H9 (cell line): ENCODE results near the gene CEP170B. TPM values are rescaled to one million over a fixed set of nuclear protein-coding genes. Genes with fewer than 3 reads are reported as not detected.

Experiments used
- DNase-seq: peaks from one replicate; pipeline ENCODE4 v3.0.0-alpha.2; 2017
- H2AFZ ChIP-seq: one replicate; pipeline ENCODE4 v1.6.1; 2013; ENCODE audit warnings: mild to moderate bottlenecking, low read length, control low read depth, moderate library complexity
- H2AK5ac ChIP-seq: 2 replicates; pipeline ENCODE4 v1.6.1; 2013; ENCODE audit warnings: low read length, control low read depth, mixed read lengths; ENCODE audit not compliant: insufficient read length
- H2BK120ac ChIP-seq: one replicate; pipeline ENCODE4 v1.6.1; 2013; ENCODE audit warnings: low read depth, mild to moderate bottlenecking, low read length, control low read depth, inconsistent platforms; ENCODE audit not compliant: poor library complexity, severe bottlenecking
- H2BK12ac ChIP-seq: 2 replicates; pipeline ENCODE4 v1.6.1; 2013; ENCODE audit warnings: low read length, control low read depth, mixed read lengths, low read depth; ENCODE audit not compliant: insufficient read length
- H2BK15ac ChIP-seq: 2 replicates; pipeline ENCODE4 v1.6.1; 2013; ENCODE audit warnings: low read depth, low read length, control low read depth
- H2BK20ac ChIP-seq: one replicate; pipeline ENCODE4 v1.6.1; 2013; ENCODE audit warnings: low read depth, mild to moderate bottlenecking, low read length, control low read depth, inconsistent platforms; ENCODE audit not compliant: poor library complexity, severe bottlenecking
- H2BK5ac ChIP-seq: 2 replicates; pipeline ENCODE4 v1.6.1; 2013; ENCODE audit warnings: low read length, control low read depth, mixed read lengths; ENCODE audit not compliant: insufficient read length
- H3K14ac ChIP-seq: 2 replicates; pipeline ENCODE4 v1.6.1; 2013; ENCODE audit warnings: low read length, control low read depth; ENCODE audit not compliant: insufficient read depth
- H3K18ac ChIP-seq: 2 replicates; pipeline ENCODE4 v1.6.1; 2013; ENCODE audit warnings: low read depth, mild to moderate bottlenecking, mixed read lengths, low read length, control low read depth; ENCODE audit not compliant: insufficient read length
- H3K23ac ChIP-seq: 2 replicates; pipeline ENCODE4 v1.6.1; 2013; ENCODE audit warnings: low read length, control low read depth, mixed read lengths, low read depth; ENCODE audit not compliant: insufficient read length
- H3K23me2 ChIP-seq: 2 replicates; pipeline ENCODE4 v1.6.1; 2013; ENCODE audit warnings: low read depth, mild to moderate bottlenecking, mixed read lengths, low read length, control low read depth; ENCODE audit not compliant: insufficient read length, poor library complexity, severe bottlenecking
- H3K27ac ChIP-seq: 2 replicates; pipeline ENCODE4 v1.5.1; 2013; ENCODE audit warnings: low read length, control low read depth, mixed read lengths, low read depth; ENCODE audit not compliant: insufficient read length
- H3K27me3 ChIP-seq: 2 replicates; pipeline ENCODE4 v1.6.1; 2013; ENCODE audit warnings: low read length, control low read depth, inconsistent platforms; ENCODE audit not compliant: insufficient read depth
- H3K4ac ChIP-seq: 2 replicates; pipeline ENCODE4 v1.6.1; 2013; ENCODE audit warnings: low read depth, mild to moderate bottlenecking, control low read depth, inconsistent platforms, low read length, moderate library complexity
- H3K4me1 ChIP-seq: 2 replicates; pipeline ENCODE4 v1.6.1; 2013; ENCODE audit warnings: low read length, control low read depth, inconsistent platforms; ENCODE audit not compliant: insufficient read depth
- H3K4me2 ChIP-seq: 2 replicates; pipeline ENCODE4 v1.6.1; 2013; ENCODE audit warnings: low read length, control low read depth, mixed read lengths; ENCODE audit not compliant: insufficient read length, insufficient read depth
- H3K56ac ChIP-seq: 2 replicates; pipeline ENCODE4 v1.6.1; 2013; ENCODE audit warnings: low read depth, mild to moderate bottlenecking, mixed read lengths, low read length, control low read depth; ENCODE audit not compliant: insufficient read length
- H3K79me1 ChIP-seq: 2 replicates; pipeline ENCODE4 v1.6.1; 2013; ENCODE audit warnings: low read depth, mild to moderate bottlenecking, moderate library complexity, low read length, control low read depth, inconsistent platforms; ENCODE audit not compliant: insufficient read depth, poor library complexity, severe bottlenecking
- H3K79me2 ChIP-seq: 2 replicates; pipeline ENCODE4 v1.6.1; 2013; ENCODE audit warnings: low read length, control low read depth, inconsistent platforms; ENCODE audit not compliant: insufficient read depth
- H3K9ac ChIP-seq: 2 replicates; pipeline ENCODE4 v1.6.1; 2013; ENCODE audit warnings: low read length, control low read depth, mixed read lengths; ENCODE audit not compliant: insufficient read length; ENCODE audit errors: extremely low read depth
- H3K9me3 ChIP-seq: one replicate; pipeline ENCODE4 v1.6.1; 2013; ENCODE audit warnings: low read depth, low read length, inconsistent platforms; ENCODE audit not compliant: control insufficient read depth
- H3T11ph ChIP-seq: one replicate; pipeline ENCODE4 v1.6.1; 2013; ENCODE audit warnings: mild to moderate bottlenecking, low read length, control low read depth, inconsistent platforms
- H4K20me1 ChIP-seq: one replicate; pipeline ENCODE4 v1.6.1; 2013; ENCODE audit not compliant: control insufficient read depth, insufficient read length, insufficient read depth
- H4K5ac ChIP-seq: 2 replicates; pipeline ENCODE4 v1.6.1; 2013; ENCODE audit warnings: low read depth, mild to moderate bottlenecking, mixed read lengths, low read length, control low read depth; ENCODE audit not compliant: insufficient read length
- H4K8ac ChIP-seq: replicated peaks from 2 replicates; pipeline ENCODE4 v1.6.1; 2013; ENCODE audit warnings: low read length, control low read depth, mixed read lengths, low read depth; ENCODE audit not compliant: insufficient read length
- H4K91ac ChIP-seq: 2 replicates; pipeline ENCODE4 v1.6.1; 2013; ENCODE audit warnings: low read depth, mild to moderate bottlenecking, moderate library complexity, mixed read lengths, low read length, control low read depth; ENCODE audit not compliant: insufficient read length
- H3K27ac Mint-ChIP-seq, 3 experiments: 2 replicates in 2 of 3; 3 replicates in 1 of 3; pipeline ENCODE4 v1.8.0; 2020 to 2021; ENCODE audit warnings: mixed read lengths in 3 of 3, mild to moderate bottlenecking in 1 of 3, moderate library complexity in 1 of 3
- H3K27me3 Mint-ChIP-seq: 2 replicates; pipeline ENCODE4 v1.8.0; 2021; ENCODE audit warnings: low read depth, mild to moderate bottlenecking, moderate library complexity, mixed read lengths
- H3K36me3 Mint-ChIP-seq, 3 experiments: 2 replicates in 2 of 3; 3 replicates in 1 of 3; pipeline ENCODE4 v1.8.0; 2020 to 2021; ENCODE audit warnings: low read depth in 3 of 3, mixed read lengths in 3 of 3; ENCODE audit not compliant: insufficient read depth in 1 of 3
- H3K4me1 Mint-ChIP-seq, 2 experiments: 2 replicates each; pipeline ENCODE4 v1.8.0; 2020; ENCODE audit warnings: mixed read lengths in 2 of 2
- H3K4me3 Mint-ChIP-seq, 2 experiments: 2 replicates in 1 of 2; 3 replicates in 1 of 2; pipeline ENCODE4 v1.8.0; 2020 to 2021; ENCODE audit warnings: mild to moderate bottlenecking in 2 of 2, mixed read lengths in 2 of 2, moderate library complexity in 1 of 2
- H3K9me3 Mint-ChIP-seq, 2 experiments: 2 replicates in 1 of 2; 3 replicates in 1 of 2; pipeline ENCODE4 v1.8.0; 2020; ENCODE audit warnings: mild to moderate bottlenecking in 2 of 2, mixed read lengths in 2 of 2, moderate library complexity in 1 of 2
- WGBS: extraction: QIAGEN DNeasy Blood & Tissue Kit; methylation state at CpG from one replicate; pipeline ENCODE4 v1.1.7; 2013; ENCODE audit warnings: missing lambda C conversion rate, low lambda C conversion rate, mixed read lengths; ENCODE audit not compliant: insufficient read length; ENCODE audit errors: extremely low coverage; 5-methylcytosine and 5-hydroxymethylcytosine counted together
- total RNA-seq: library from RNA; stranded (reverse); gene quantifications from 2 replicates; pipeline ENCODE4 v1.2.1, GENCODE V29; 2021
- TF ChIP-seq, protein P1 (sequence below): fragments of 200-600 bp; sonication (generic); conservative IDR thresholded peaks from 3 replicates; pipeline ENCODE4 v1.8.0; 2021; ENCODE audit warnings: antibody characterized with exemption, mild to moderate bottlenecking

CEP170B gene
- total RNA-seq, 1 experiment from 2014 or later, result 28.8 TPM

- WGBS, result no CpG with 5 or more reads among the region's 9 CpGs
- TF ChIP-seq, protein P1, sequence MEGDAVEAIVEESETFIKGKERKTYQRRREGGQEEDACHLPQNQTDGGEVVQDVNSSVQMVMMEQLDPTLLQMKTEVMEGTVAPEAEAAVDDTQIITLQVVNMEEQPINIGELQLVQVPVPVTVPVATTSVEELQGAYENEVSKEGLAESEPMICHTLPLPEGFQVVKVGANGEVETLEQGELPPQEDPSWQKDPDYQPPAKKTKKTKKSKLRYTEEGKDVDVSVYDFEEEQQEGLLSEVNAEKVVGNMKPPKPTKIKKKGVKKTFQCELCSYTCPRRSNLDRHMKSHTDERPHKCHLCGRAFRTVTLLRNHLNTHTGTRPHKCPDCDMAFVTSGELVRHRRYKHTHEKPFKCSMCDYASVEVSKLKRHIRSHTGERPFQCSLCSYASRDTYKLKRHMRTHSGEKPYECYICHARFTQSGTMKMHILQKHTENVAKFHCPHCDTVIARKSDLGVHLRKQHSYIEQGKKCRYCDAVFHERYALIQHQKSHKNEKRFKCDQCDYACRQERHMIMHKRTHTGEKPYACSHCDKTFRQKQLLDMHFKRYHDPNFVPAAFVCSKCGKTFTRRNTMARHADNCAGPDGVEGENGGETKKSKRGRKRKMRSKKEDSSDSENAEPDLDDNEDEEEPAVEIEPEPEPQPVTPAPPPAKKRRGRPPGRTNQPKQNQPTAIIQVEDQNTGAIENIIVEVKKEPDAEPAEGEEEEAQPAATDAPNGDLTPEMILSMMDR, result no peak
- H3K14ac ChIP-seq, result no peak overlapping the region
Observed at GRCh38 chr14:104818714-104819161, 46.3 kb upstream of the CEP170B start.

More at GRCh38 chr14:104818714-104819161, 46.3 kb upstream of the CEP170B start:
- Histone ChIP-seq H3K56ac (no peak overlapping the region), H3K79me1 (no peaks in the 10 kb centered on the region), H3K23ac (no peak overlapping the region), H3K4me2 (no peak overlapping the region), H3K27ac (no peak overlapping the region), H3K9ac (no peak overlapping the region), H2BK12ac (no peak overlapping the region), H3T11ph (no peak overlapping the region), H2AFZ (no peak overlapping the region), H2BK5ac (no peak overlapping the region), H4K91ac (no peak overlapping the region), H2BK20ac (no peak overlapping the region), H2AK5ac (no peak overlapping the region), H2BK120ac (no peak overlapping the region), H3K9me3 (no peaks in the 10 kb centered on the region), H4K8ac (no peak overlapping the region), H4K5ac (no peak overlapping the region), H3K23me2 (peaks cover 15% of the 10 kb centered on the region), H2BK15ac (no peak overlapping the region), H3K79me2 (no peaks in the 10 kb centered on the region; the same call in 1 of the 2 replicates), H3K18ac (no peak overlapping the region), H4K20me1 (no peaks in the 10 kb centered on the region), H3K27me3 (no peaks in the 10 kb centered on the region), H3K4me1 (no peaks in the 10 kb centered on the region), H3K4ac (no peak overlapping the region)
- peaks cover 0 to 10% (median 6%) of the 10 kb centered on the region in 3 experiments; a peak in 6 of 7 replicates for H3K36me3 Mint-ChIP-seq
- H3K4me1 Mint-ChIP-seq, result peaks cover 13 to 18% of the 10 kb centered on the region in 2 experiments
- no peaks in the 10 kb centered on the region for H3K9me3 Mint-ChIP-seq
- peaks cover 6% of the 10 kb centered on the region for H3K27me3 Mint-ChIP-seq
- no peak overlapping the region; a peak in 1 of 5 replicates for H3K4me3 Mint-ChIP-seq
- no peak overlapping the region for H3K27ac Mint-ChIP-seq
- DNase-seq, result no peak
